GM12864 (cell line): ENCODE measurements around the gene CLCN6.

Experiments
- DNase-seq: peaks from one replicate; pipeline ENCODE4 v3.0.0-alpha.2; 2011; ENCODE audit warnings: low read depth
- H3K4me3 ChIP-seq: 2 replicates; pipeline ENCODE4 v1.5.1; 2011; ENCODE audit warnings: mild to moderate bottlenecking, low read depth, low read length, control low read depth
- CTCF ChIP-seq: IDR thresholded peaks from 2 replicates; pipeline ENCODE4 v1.5.1; 2011; ENCODE audit warnings: low read depth, mild to moderate bottlenecking, moderate library complexity, low read length, control low read depth, inconsistent platforms; ENCODE audit errors: missing control alignments

The CLCN6 gene

GRCh38 chr1:11860587-11860986, 54.6 kb downstream of the CLCN6 start:
- TF ChIP-seq CTCF, result no peak
- no peak overlapping the region for H3K4me3 ChIP-seq
- no peak for DNase-seq

DNA sequence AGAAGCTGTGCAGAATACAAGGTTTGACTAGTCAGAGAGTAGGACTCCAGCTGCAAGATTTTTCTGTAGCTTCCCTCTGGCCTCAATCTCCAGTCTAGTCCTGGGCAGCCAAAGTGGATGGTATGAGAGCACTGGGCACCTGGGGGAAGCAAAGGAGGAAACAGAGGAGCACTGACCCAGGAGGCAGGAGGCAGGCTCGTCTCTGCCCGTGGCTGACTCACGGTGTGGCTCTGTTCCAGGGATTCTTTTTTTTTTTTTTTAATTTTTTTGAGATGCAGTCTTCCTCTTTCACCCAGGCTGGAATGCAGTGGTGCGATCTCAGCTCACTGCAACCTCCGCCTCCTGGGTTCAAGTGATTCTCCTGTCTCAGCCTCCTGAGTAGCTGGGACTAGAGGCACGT, 56.9 kb downstream of the CLCN6 start:
- no peak for DNase-seq
- H3K4me3 ChIP-seq, result no peak overlapping the region
- TF ChIP-seq CTCF, result no peak

DNA sequence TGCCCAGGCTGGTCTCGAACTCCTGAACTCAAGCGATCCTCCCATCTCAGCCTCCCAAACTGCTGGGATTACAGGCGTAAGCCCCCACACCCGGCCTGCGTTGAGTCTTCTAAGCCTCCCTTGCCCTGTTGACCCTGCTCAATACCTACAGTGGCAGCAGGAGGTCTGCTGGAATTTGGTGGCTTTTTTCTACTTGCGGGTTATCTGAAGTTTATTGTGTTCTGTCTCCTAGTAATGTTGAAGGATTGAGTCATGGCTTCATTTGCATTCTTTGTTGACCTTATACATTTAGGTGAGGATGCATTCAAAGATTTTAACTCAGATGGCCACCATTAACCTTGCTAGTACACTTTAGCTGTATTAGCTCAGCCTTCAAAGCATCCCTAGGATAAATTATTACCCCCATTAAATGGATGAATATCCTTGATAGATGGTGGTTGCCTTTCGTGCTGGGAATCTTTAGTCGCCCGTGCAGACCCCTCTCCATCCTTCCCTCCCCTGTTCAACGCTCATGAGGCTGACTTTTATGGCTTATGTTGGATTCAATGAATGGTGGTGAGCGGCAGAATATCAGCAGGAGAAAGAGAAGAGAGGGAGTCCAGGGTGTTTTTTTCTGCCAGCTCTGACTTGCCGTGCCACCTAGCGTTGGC, 62.5 kb downstream of the CLCN6 start:
- TF ChIP-seq CTCF, result no peak
- H3K4me3 ChIP-seq, result no peak overlapping the region
- no peak for DNase-seq

DNA sequence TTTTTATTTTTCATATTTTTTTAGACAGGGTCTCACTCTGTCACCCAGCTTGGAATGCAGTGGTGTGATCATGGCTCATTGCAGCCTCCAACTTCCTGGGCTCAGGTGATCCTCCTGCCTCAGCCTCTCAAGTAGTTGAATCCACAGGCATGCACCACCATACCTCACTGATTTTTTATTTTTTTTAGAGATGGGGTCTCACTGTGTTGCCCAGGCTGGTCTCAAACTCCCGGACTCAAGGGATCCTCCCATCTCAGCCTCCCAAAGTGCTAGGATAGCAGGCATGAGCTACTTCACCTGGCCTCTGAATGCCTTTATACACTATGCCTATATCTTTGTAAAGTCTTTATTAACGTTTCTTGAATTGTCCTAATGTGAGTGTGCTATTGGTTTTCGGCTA, 63.1 kb downstream of the CLCN6 start:
- no peak overlapping the region for H3K4me3 ChIP-seq
- TF ChIP-seq CTCF, result no peak
- no peak for DNase-seq

DNA sequence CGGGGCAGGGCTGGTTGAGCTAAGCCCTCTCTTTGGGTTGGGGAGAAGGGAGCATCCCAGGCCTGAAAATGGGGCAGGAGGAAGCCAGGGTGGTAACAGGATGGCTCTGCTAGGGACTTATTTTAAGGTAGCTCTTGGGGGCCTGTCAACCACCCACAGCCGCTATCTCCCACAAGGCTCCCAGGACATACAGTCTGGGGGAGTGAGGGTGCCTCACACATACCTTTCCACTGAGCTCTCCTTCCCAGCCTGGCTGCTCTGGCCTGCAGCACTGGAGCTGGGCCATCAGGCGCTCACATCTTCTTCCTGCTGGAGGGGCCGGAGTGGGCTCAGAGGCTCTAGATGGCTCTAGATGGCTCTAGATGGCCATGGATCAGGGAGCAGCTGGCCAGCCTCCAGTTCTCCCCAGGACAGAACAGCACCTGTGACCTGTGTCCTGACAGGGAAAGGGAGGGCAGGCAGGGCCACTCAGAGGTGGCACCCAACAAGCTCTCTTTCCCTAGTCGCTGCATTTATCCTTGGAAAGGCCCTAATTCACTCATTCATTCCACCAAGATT, 63.7 kb downstream of the CLCN6 start:
- TF ChIP-seq CTCF, result no peak
- H3K4me3 ChIP-seq, result no peak overlapping the region
- DNase-seq, result no peak

- H3K4me3 ChIP-seq, result no peak overlapping the region
- no peak for TF ChIP-seq CTCF
- DNase-seq, result no peak
Measured at GRCh38 chr1:11872545-11872944, 66.6 kb downstream of the CLCN6 start.

GRCh38 chr1:11873395-11874257, 67.6 kb downstream of the CLCN6 start:
- DNase-seq, result no peak
- TF ChIP-seq CTCF, result no peak
- no peak overlapping the region for H3K4me3 ChIP-seq
